Peyer's patch (tissue), 4 donors: ENCODE data around the gene OR10C1.

ENCODE experiments used
- POLR2A ChIP-seq, 2 donors: fragments of 450-650 bp; IDR thresholded peaks; one replicate each; pipeline ENCODE4 v1.5.1; 2017; ENCODE audit warnings: antibody characterized with exemption in 2 of 2, mild to moderate bottlenecking in 2 of 2, moderate library complexity in 2 of 2
- TF ChIP-seq, protein P1 (sequence below), 6 experiments: fragments of 450-650 bp in 4 of 6; fragments of 200-600 bp in 2 of 6; sonication (generic) in 1 of 6; IDR thresholded peaks; one replicate each; pipeline ENCODE4 v1.5.1; 2017 to 2019; ENCODE audit warnings: antibody characterized with exemption in 6 of 6, mild to moderate bottlenecking in 3 of 6, moderate library complexity in 1 of 6

GRCh38 chr6:29419516-29419915 lies 19.6 kb upstream of the OR10C1 start:
- TF ChIP-seq, protein P1, sequence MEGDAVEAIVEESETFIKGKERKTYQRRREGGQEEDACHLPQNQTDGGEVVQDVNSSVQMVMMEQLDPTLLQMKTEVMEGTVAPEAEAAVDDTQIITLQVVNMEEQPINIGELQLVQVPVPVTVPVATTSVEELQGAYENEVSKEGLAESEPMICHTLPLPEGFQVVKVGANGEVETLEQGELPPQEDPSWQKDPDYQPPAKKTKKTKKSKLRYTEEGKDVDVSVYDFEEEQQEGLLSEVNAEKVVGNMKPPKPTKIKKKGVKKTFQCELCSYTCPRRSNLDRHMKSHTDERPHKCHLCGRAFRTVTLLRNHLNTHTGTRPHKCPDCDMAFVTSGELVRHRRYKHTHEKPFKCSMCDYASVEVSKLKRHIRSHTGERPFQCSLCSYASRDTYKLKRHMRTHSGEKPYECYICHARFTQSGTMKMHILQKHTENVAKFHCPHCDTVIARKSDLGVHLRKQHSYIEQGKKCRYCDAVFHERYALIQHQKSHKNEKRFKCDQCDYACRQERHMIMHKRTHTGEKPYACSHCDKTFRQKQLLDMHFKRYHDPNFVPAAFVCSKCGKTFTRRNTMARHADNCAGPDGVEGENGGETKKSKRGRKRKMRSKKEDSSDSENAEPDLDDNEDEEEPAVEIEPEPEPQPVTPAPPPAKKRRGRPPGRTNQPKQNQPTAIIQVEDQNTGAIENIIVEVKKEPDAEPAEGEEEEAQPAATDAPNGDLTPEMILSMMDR (IDR thresholded peaks at IDR 0.05), result no peak
- TF ChIP-seq POLR2A (IDR thresholded peaks at IDR 0.05), result no peak
